ENCODE measurements around the gene RNU2-63P. TPM values are rescaled to one million over a fixed set of nuclear protein-coding genes. Genes with fewer than 3 reads are reported as not detected.

Gene RNU2-63P
- polyA plus RNA-seq, 1 of the 3 experiments (the other 2 are of a cell fraction), result not detected

GRCh38 chr2:88038263-88039105 lies 22.1 kb upstream of the RNU2-63P start:
- Histone ChIP-seq H3K9me3 (no peaks in the 10 kb centered on the region), H2AFZ (ENCODE audit: low read depth) (no peak overlapping the region), H3K79me2 (ENCODE audit: insufficient read depth) (peaks cover 64% of the 10 kb centered on the region), H3K36me3 (replicated peaks in 1 of 2; ENCODE audit: control insufficient read depth in 1 of 2, insufficient read depth in 2 of 2, low read length in 1 of 2) (peaks cover 32% of the 10 kb centered on the region in 2 experiments), H3K27ac (ENCODE audit: low read depth in 2 of 2, low read length in 1 of 2) (peak overlapping the region in 1 of 2 experiments; percentile 88; a peak in 2 of 4 replicates), H3F3A (replicated peaks; ENCODE audit: insufficient read depth) (peaks cover 31% of the 10 kb centered on the region), H3K4me1 (ENCODE audit: control insufficient read depth in 1 of 2, insufficient read depth in 2 of 2, low read depth in 1 of 2, low read length in 1 of 2) (peaks cover 0 to 17% of the 10 kb centered on the region in 2 experiments; a peak in 1 of 4 replicates), H3K9me2 (no peaks in the 10 kb centered on the region), H3K9ac (no peak overlapping the region; the same call in 1 of the 2 replicates), H4K20me1 (ENCODE audit: insufficient read depth) (no peaks in the 10 kb centered on the region; the same call in 1 of the 2 replicates), H3K4me2 (0 out of 2 replicates have a peak overlapping the region, but pooled peaks have one; percentile 2), H3K4me3 (ENCODE audit: low read depth in 2 of 2, low read length in 1 of 2) (no peak overlapping the region), H3K27me3 (ENCODE audit: insufficient read depth) (no peaks in the 10 kb centered on the region)
- 93% methylated on average over 4 of the region's 4 CpGs for WGBS (ENCODE audit: low lambda C conversion rate)
- ChIA-PET POLR2A (no interaction called here), CTCF (interaction anchor here (0.8 to 1.5 kb wide), 4 partner anchors 21 to 38 kb away, joined by 3 to 6 read pairs (median 4); no protein-coding TSS in a partner anchor)
- no peak for DNase-seq
- TF ChIP-seq TEAD4 (IDR thresholded peaks at IDR 0.05; ENCODE audit: borderline replicate concordance, insufficient read depth), result peak; percentile 49; the same call in 1 of the 2 replicates
- TF ChIP-seq JUND (IDR thresholded peaks at IDR 0.05), result peak; percentile 69
- TF ChIP-seq FOSL2 (IDR thresholded peaks at IDR 0.05; ENCODE audit: borderline replicate concordance, low read depth), result peak; percentile 80; the same call in 1 of the 2 replicates
- no peak; the same call in 1 of the 2 replicates for TF ChIP-seq CTCF (IDR thresholded peaks at IDR 0.05)
- TF ChIP-seq MEF2A (IDR thresholded peaks at IDR 0.05; ENCODE audit: borderline replicate concordance, low read depth), result no peak
- peak; percentile 23; the same call in 1 of the 2 replicates for TF ChIP-seq POLR2AphosphoS5 (IDR thresholded peaks at IDR 0.05; ENCODE audit: low read depth, low read length)
- TF ChIP-seq REST (IDR thresholded peaks at IDR 0.05; ENCODE audit: low read depth, low read length), result no peak
- peak; percentile 55 for TF ChIP-seq TCF12 (IDR thresholded peaks at IDR 0.05)

- Histone ChIP-seq H3K9me2 (no peaks in the 10 kb centered on the region), H3K4me3 (ENCODE audit: low read depth in 2 of 2, low read length in 1 of 2) (no peak overlapping the region), H3F3A (replicated peaks; ENCODE audit: insufficient read depth) (peaks cover 31% of the 10 kb centered on the region), H3K27ac (ENCODE audit: low read depth in 2 of 2, low read length in 1 of 2) (no peak overlapping the region), H3K9ac (no peak overlapping the region), H3K27me3 (ENCODE audit: insufficient read depth) (no peaks in the 10 kb centered on the region), H3K36me3 (replicated peaks in 1 of 2; ENCODE audit: control insufficient read depth in 1 of 2, insufficient read depth in 2 of 2, low read length in 1 of 2) (peaks cover 40 to 46% of the 10 kb centered on the region in 2 experiments), H3K4me1 (ENCODE audit: control insufficient read depth in 1 of 2, insufficient read depth in 2 of 2, low read depth in 1 of 2, low read length in 1 of 2) (peaks cover 0 to 17% of the 10 kb centered on the region in 2 experiments; a peak in 1 of 4 replicates), H3K4me2 (no peak overlapping the region), H3K9me3 (no peaks in the 10 kb centered on the region), H2AFZ (ENCODE audit: low read depth) (no peak overlapping the region), H4K20me1 (ENCODE audit: insufficient read depth) (no peaks in the 10 kb centered on the region; the same call in 1 of the 2 replicates), H3K79me2 (ENCODE audit: insufficient read depth) (peaks cover 54% of the 10 kb centered on the region)
- POLR2A ChIA-PET, result no interaction called here
- DNase-seq, result no peak
- CTCF ChIA-PET, result interaction anchor here (1.1 kb wide), 1 partner anchor 24 kb away, joined by 5 read pairs; no protein-coding TSS in a partner anchor
- no peak for TF ChIP-seq GABPA (IDR thresholded peaks at IDR 0.05; ENCODE audit: low read depth)
- TF ChIP-seq RAD21 (IDR thresholded peaks at IDR 0.05; ENCODE audit: low read length), result no peak
- TF ChIP-seq TAF1 (IDR thresholded peaks at IDR 0.05; ENCODE audit: borderline replicate concordance, low read depth, low read length), result no peak
- no peak for TF ChIP-seq ELF1 (IDR thresholded peaks at IDR 0.05)
- TF ChIP-seq FOSL2 (IDR thresholded peaks at IDR 0.05; ENCODE audit: borderline replicate concordance, low read depth), result no peak
- TF ChIP-seq MAX (IDR thresholded peaks at IDR 0.05; ENCODE audit: low read depth), result no peak
- TF ChIP-seq ZBTB33 (IDR thresholded peaks at IDR 0.05; ENCODE audit: borderline replicate concordance, low read depth), result no peak
- no peak for TF ChIP-seq RXRA (IDR thresholded peaks at IDR 0.05; ENCODE audit: borderline replicate concordance, low read depth)
- TF ChIP-seq JUND (IDR thresholded peaks at IDR 0.05), result no peak
- TF ChIP-seq MXI1 (IDR thresholded peaks at IDR 0.05; ENCODE audit: low read depth, low read length), result no peak
These were observed 20.3 kb upstream of the RNU2-63P start for GRCh38 chr2:88036606-88037005.

All from SK-N-SH (cell line).